T-cell (primary cell): ENCODE results near the gene CENATAC. TPM values are rescaled to one million over a fixed set of nuclear protein-coding genes. Genes with fewer than 3 reads are reported as not detected.
"Not testable (repeated sequence)": the region's sequence is repeated elsewhere in the genome, so short reads cannot be mapped to it uniquely, and the experiment has no call there.

Experiments
- ATAC-seq, 4 experiments: fragments of 200-7000 bp in 3 of 4; fragments of 150-1000 bp in 1 of 4; cut with Tn5 transposase; replicated peaks in 1 of 4; 1 replicate in 3 of 4; 2 replicates in 1 of 4; pipeline ENCODE4 v1.10.0; 2021; ENCODE audit warnings: moderate library complexity in 3 of 4, mild to moderate bottlenecking in 2 of 4, moderate number of reproducible peaks in 1 of 4
- CTCF ChIA-PET, 2 donors: fragments of 300-600 bp; sonication (Branson Sonifier 250); formaldehyde crosslinking; loops; one replicate each; lab custom pipeline; 2022; ENCODE audit warnings: antibody characterized with exemption in 2 of 2; lab: Charles Lee
- POLR2A ChIA-PET, 2 donors: fragments of 300-600 bp; sonication (Branson Sonifier 250); formaldehyde crosslinking; loops; one replicate each; lab custom pipeline; 2022; ENCODE audit warnings: antibody characterized with exemption in 2 of 2; lab: Charles Lee
- DNase-seq, 35 experiments: peaks; one replicate each; pipeline versions ENCODE4 v3.0.0 to v3.0.0-alpha.2; 2013 to 2023
- H3K27ac ChIP-seq: one replicate; pipeline ENCODE4 v1.5.1; 2013; ENCODE audit warnings: low read length
- H3K27me3 ChIP-seq, 2 experiments: replicated peaks in 1 of 2; 1 replicate in 1 of 2; 2 replicates in 1 of 2; pipeline versions ENCODE4 v1.6.1 to v1.7.0; 2013; ENCODE audit warnings: low read length in 1 of 2, mixed read lengths in 1 of 2; ENCODE audit not compliant: control insufficient read depth in 2 of 2, insufficient read depth in 2 of 2; ENCODE audit errors: extremely low read depth in 1 of 2
- H3K36me3 ChIP-seq, 2 donors: 1 replicate in 1 of 2; 2 replicates in 1 of 2; pipeline versions ENCODE4 v1.6.1 to v1.7.0; 2013; ENCODE audit warnings: low read length in 1 of 2; ENCODE audit not compliant: control insufficient read depth in 2 of 2, insufficient read depth in 1 of 2; ENCODE audit errors: extremely low read depth in 1 of 2
- H3K4me1 ChIP-seq, 2 experiments: 1 replicate in 1 of 2; 2 replicates in 1 of 2; pipeline versions ENCODE4 v1.6.1 to v1.7.0; 2013; ENCODE audit warnings: low read length in 2 of 2, mixed read lengths in 1 of 2; ENCODE audit not compliant: insufficient read depth in 2 of 2, control insufficient read depth in 1 of 2; ENCODE audit errors: extremely low read depth in 1 of 2
- H3K4me3 ChIP-seq, 2 donors: 1 replicate in 1 of 2; 2 replicates in 1 of 2; pipeline versions ENCODE4 v1.5.1 to v1.7.0; 2013; ENCODE audit warnings: mild to moderate bottlenecking in 2 of 2, low read length in 1 of 2, moderate library complexity in 1 of 2; ENCODE audit not compliant: control insufficient read depth in 1 of 2; ENCODE audit errors: extremely low read depth in 1 of 2
- H3K9me3 ChIP-seq: 2 replicates; pipeline ENCODE4 v1.7.0; 2013
- H3K27ac Mint-ChIP-seq, 2 donors: one replicate each; pipeline ENCODE4 v1.8.0; 2020 to 2021; ENCODE audit warnings: mild to moderate bottlenecking in 2 of 2, mixed read lengths in 2 of 2
- H3K27me3 Mint-ChIP-seq, 2 donors: one replicate each; pipeline ENCODE4 v1.8.0; 2021 to 2022; ENCODE audit warnings: mixed read lengths in 2 of 2
- H3K36me3 Mint-ChIP-seq: one replicate; pipeline ENCODE4 v1.8.0; 2021; ENCODE audit warnings: mixed read lengths
- H3K4me1 Mint-ChIP-seq, 3 donors: one replicate each; pipeline ENCODE4 v1.8.0; 2020 to 2022; ENCODE audit warnings: mixed read lengths in 3 of 3, mild to moderate bottlenecking in 1 of 3
- H3K4me3 Mint-ChIP-seq, 3 donors: one replicate each; pipeline ENCODE4 v1.8.0; 2020 to 2022; ENCODE audit warnings: mild to moderate bottlenecking in 3 of 3, mixed read lengths in 3 of 3, moderate library complexity in 3 of 3
- H3K9me3 Mint-ChIP-seq, 3 donors: one replicate each; pipeline ENCODE4 v1.8.0; 2020 to 2022; ENCODE audit warnings: mixed read lengths in 3 of 3
- WGBS: methylation state at CpG from one replicate; pipeline ENCODE4 v1.1.5; 2013; ENCODE audit warnings: missing lambda C conversion rate; ENCODE audit not compliant: insufficient coverage; 5-methylcytosine and 5-hydroxymethylcytosine counted together
- total RNA-seq, 35 experiments: library from RNA in 6 of 35; stranded (reverse) in 6 of 35; fragments of 120-200 nt in 1 of 35; gene quantifications; one replicate each; pipeline versions ENCODE4 v1.2.1 to v1.2.4 and lab custom pipeline; 2013 to 2026

The CENATAC gene
- total RNA-seq, 5 donors from 2014 or later (not counting 1 experiment from before 2014, with no cell fraction given) = 104 to 121 (median 118) TPM

GRCh38 chr11:119030329-119031047, 32.5 kb downstream of the CENATAC start, which contains the start of gene SLC37A4:
TSS of gene SLC37A4 (minus strand) at chr11:119030877.
- ATAC-seq = peak; percentile 89 to 96 (median 92)
- Histone ChIP-seq H3K27ac (peak within 1 kb of the TSS; percentile 72), H3K9me3 (no peaks in the 10 kb centered on the region), H3K36me3 (peaks cover 0 to 10% of the 10 kb centered on the region in 2 donors), H3K4me3 (peak within 1 kb of the TSS; percentile 72 to 97), H3K27me3 (no peaks in the 10 kb centered on the region), H3K4me1 (peaks cover 0 to 28% of the 10 kb centered on the region in 2 experiments)
- H3K27me3 Mint-ChIP-seq = no peaks in the 10 kb centered on the region
- peaks cover 15 to 22% (median 17%) of the 10 kb centered on the region in 3 donors for H3K4me1 Mint-ChIP-seq
- POLR2A ChIA-PET = interaction anchor here in 1 of 2 donors (0.6 to 1.3 kb wide), 3 partner anchors 12 to 256 kb away, joined by 3 to 6 read pairs (median 5); partner anchors contain the start of genes RPS25 and TRAPPC4
- peaks cover 1% of the 10 kb centered on the region for H3K36me3 Mint-ChIP-seq
- H3K27ac Mint-ChIP-seq = peak within 1 kb of the TSS; percentile 75 to 91
- WGBS = under 1% methylated on average over 67 of the region's 67 CpGs
- H3K4me3 Mint-ChIP-seq = peak within 1 kb of the TSS; percentile 72 to 87 (median 78)
- no peaks in the 10 kb centered on the region for H3K9me3 Mint-ChIP-seq
- CTCF ChIA-PET = interaction anchor here (0.8 to 1.3 kb wide), 6 partner anchors 15 to 261 kb away, joined by 3 to 6 read pairs (median 4); partner anchors contain the start of genes HMBS (in 1 of the 2) and VPS11 (in 1 of the 2)
- DNase-seq = peak; percentile 94 to 100 (median 97)

- DNase-seq (no peak), ATAC-seq (no peak)
- Histone ChIP-seq H3K27me3 (no peaks in the 10 kb centered on the region), H3K4me1 (peaks cover 0 to 28% of the 10 kb centered on the region in 2 experiments), H3K4me3 (no peak overlapping the region), H3K9me3 (no peaks in the 10 kb centered on the region), H3K36me3 (no peaks in the 10 kb centered on the region), H3K27ac (no peak overlapping the region)
- Mint-ChIP-seq H3K9me3 (no peaks in the 10 kb centered on the region), H3K27me3 (no peaks in the 10 kb centered on the region), H3K4me1 (peaks cover 15 to 22% (median 16%) of the 10 kb centered on the region in 3 donors), H3K27ac (no peak overlapping the region), H3K36me3 (no peaks in the 10 kb centered on the region), H3K4me3 (peak overlapping the region in 1 of 3 donors; percentile 78)
- no CpG with 5 or more reads among the region's 9 CpGs for WGBS
- POLR2A ChIA-PET = interaction anchor here in 1 of 2 donors (0.5 kb wide), 1 partner anchor 296 kb away, joined by 3 read pairs; no protein-coding TSS in a partner anchor
- CTCF ChIA-PET = interaction anchor here (1.0 to 1.3 kb wide), 5 partner anchors 9 to 378 kb away, joined by 3 to 6 read pairs (median 4); partner anchors contain the start of genes DPAGT1 (in 1 of the 2) and VPS11 (in 1 of the 2)
Measured at GRCh38 chr11:119031912-119032280, 34.0 kb downstream of the CENATAC start.

- H3K9me3 Mint-ChIP-seq = not testable (repeated sequence)
- POLR2A ChIA-PET = interaction anchor here in 1 of 2 donors (0.7 kb wide), 1 partner anchor 14 kb away, joined by 9 read pairs; no protein-coding TSS in a partner anchor
- WGBS = no CpG with 5 or more reads among the region's 10 CpGs
Measured at GRCh38 chr11:119033421-119033820, 35.5 kb downstream of the CENATAC start.

GRCh38 chr11:119034813-119035212, 36.9 kb downstream of the CENATAC start:
- no peaks in the 10 kb centered on the region for H3K9me3 ChIP-seq
- ATAC-seq = no peak
- H3K27ac ChIP-seq = no peak overlapping the region
- H3K27me3 ChIP-seq = no peaks in the 10 kb centered on the region
- ChIA-PET CTCF (no interaction called here), POLR2A (no interaction called here)
- H3K4me1 ChIP-seq = peaks cover 0 to 8% of the 10 kb centered on the region in 2 experiments
- 100% methylated on average over 1 of the region's 3 CpGs for WGBS
- H3K4me3 ChIP-seq = no peak overlapping the region
- no peak for DNase-seq
- no peaks in the 10 kb centered on the region for H3K27me3 Mint-ChIP-seq
- no peak overlapping the region for H3K27ac Mint-ChIP-seq
- no peaks in the 10 kb centered on the region for H3K36me3 Mint-ChIP-seq
- H3K4me1 Mint-ChIP-seq = peaks cover 2 to 6% (median 3%) of the 10 kb centered on the region in 3 donors
- H3K9me3 Mint-ChIP-seq = no peaks in the 10 kb centered on the region
- H3K4me3 Mint-ChIP-seq = no peak overlapping the region
- no peaks in the 10 kb centered on the region for H3K36me3 ChIP-seq

More at GRCh38 chr11:119033421-119033820, 35.5 kb downstream of the CENATAC start:
- CTCF ChIA-PET = interaction anchor here in 1 of 2 donors (0.7 kb wide), 2 partner anchors 22 to 598 kb away, joined by 5 to 6 read pairs; no protein-coding TSS in a partner anchor
- not testable (repeated sequence) for H3K4me3 Mint-ChIP-seq, DNase-seq, H3K36me3 ChIP-seq, H3K4me3 ChIP-seq, ATAC-seq, H3K27me3 Mint-ChIP-seq, H3K27ac ChIP-seq, H3K27ac Mint-ChIP-seq, H3K27me3 ChIP-seq, H3K9me3 ChIP-seq, H3K36me3 Mint-ChIP-seq
- peaks cover 15 to 19% (median 16%) of the 10 kb centered on the region in 3 donors for H3K4me1 Mint-ChIP-seq
- H3K4me1 ChIP-seq = peaks cover 0 to 22% of the 10 kb centered on the region in 2 experiments

- H3K27ac ChIP-seq = no peak overlapping the region
- no peak for DNase-seq
- H3K9me3 ChIP-seq = no peaks in the 10 kb centered on the region
- CTCF ChIA-PET = no interaction called here
- no peak overlapping the region for H3K4me3 ChIP-seq
- Mint-ChIP-seq H3K4me1 (no peaks in the 10 kb centered on the region), H3K4me3 (no peak overlapping the region), H3K9me3 (no peaks in the 10 kb centered on the region), H3K27me3 (no peaks in the 10 kb centered on the region), H3K27ac (no peak overlapping the region), H3K36me3 (no peaks in the 10 kb centered on the region)
- no peak for ATAC-seq
- H3K27me3 ChIP-seq = no peaks in the 10 kb centered on the region
- no peaks in the 10 kb centered on the region for H3K4me1 ChIP-seq
- POLR2A ChIA-PET = no interaction called here
- 97% methylated on average over 3 of the region's 5 CpGs for WGBS
- no peaks in the 10 kb centered on the region for H3K36me3 ChIP-seq
Measured at GRCh38 chr11:119038884-119039283, 40.9 kb downstream of the CENATAC start.

GRCh38 chr11:119039471-119039870, 41.5 kb downstream of the CENATAC start:
- H3K27me3 Mint-ChIP-seq, CTCF ChIA-PET, H3K9me3 ChIP-seq, H3K36me3 ChIP-seq, ATAC-seq, H3K4me1 Mint-ChIP-seq, H3K4me3 ChIP-seq, H3K27me3 ChIP-seq, H3K27ac ChIP-seq, H3K4me3 Mint-ChIP-seq, POLR2A ChIA-PET, H3K4me1 ChIP-seq, DNase-seq, H3K27ac Mint-ChIP-seq, H3K36me3 Mint-ChIP-seq, H3K9me3 Mint-ChIP-seq: not testable (repeated sequence)
- WGBS = 60% methylated on average over 1 of the region's 11 CpGs
